HG03565 (cell line): ENCODE results near the gene RIC1.

Experiments used
- ATAC-seq: cut with Tn5 transposase; IDR thresholded peaks from one replicate; pipeline ENCODE4 v1.9.1; 2021; ENCODE audit warnings: mild to moderate bottlenecking, moderate library complexity; ENCODE audit not compliant: unreplicated experiment

RIC1 gene

GRCh38 chr9:5819174-5819573 is 190.3 kb downstream of the RIC1 start:
- ATAC-seq: no peak

- no peak for ATAC-seq
These were observed 191.5 kb downstream of the RIC1 start for GRCh38 chr9:5820425-5820824.

- ATAC-seq: no peak
These were observed 196.3 kb downstream of the RIC1 start for GRCh38 chr9:5825223-5825622.
